Hepatocyte (in vitro differentiated cells): Measurements from ENCODE around the gene SCFD2.

Source experiments
- CTCF ChIP-seq: fragments of 200-600 bp; sonication (generic); IDR thresholded peaks from 2 replicates; pipeline ENCODE4 v1.5.1; 2016; ENCODE audit warnings: antibody characterized with exemption, mild to moderate bottlenecking; ENCODE audit not compliant: poor library complexity
- EZH2phosphoT487 ChIP-seq: fragments of 200-600 bp; sonication (generic); IDR thresholded peaks from one replicate; pipeline ENCODE4 v1.6.1; 2018; ENCODE audit warnings: antibody characterized with exemption, mild to moderate bottlenecking, low read depth, moderate library complexity; ENCODE audit not compliant: unreplicated experiment, severe bottlenecking

- TF ChIP-seq CTCF (no peak), EZH2phosphoT487 (no peak)
These were observed 310.0 kb downstream of the SCFD2 start for GRCh38 chr4:53055716-53056403.
